Aorta (tissue), 5 donors: ENCODE data around the gene CNOT1. TPM values are rescaled to one million over a fixed set of nuclear protein-coding genes. Genes with fewer than 3 reads are reported as not detected.

Experiments
- ATAC-seq: fragments of 200-7000 bp; cut with Tn5 transposase; one replicate; pipeline ENCODE4 v1.9.1; 2022; ENCODE audit warnings: moderate library complexity; ENCODE audit not compliant: low FRiP score
- DNase-seq, 2 donors: peaks; one replicate each; pipeline ENCODE4 v3.0.0-alpha.2; 2020
- H3K27ac ChIP-seq, 2 donors: one replicate each; pipeline ENCODE4 v1.5.1; 2013; ENCODE audit warnings: low read length in 2 of 2, mild to moderate bottlenecking in 2 of 2, moderate library complexity in 2 of 2, control low read depth in 1 of 2, inconsistent platforms in 1 of 2, low read depth in 1 of 2
- H3K27me3 ChIP-seq, 2 donors: one replicate each; pipeline ENCODE4 v1.6.1; 2013; ENCODE audit warnings: control low read depth in 1 of 2, low read length in 1 of 2, mild to moderate bottlenecking in 1 of 2, moderate library complexity in 1 of 2; ENCODE audit not compliant: insufficient read depth in 2 of 2, control insufficient read depth in 1 of 2
- H3K36me3 ChIP-seq, 2 donors: one replicate each; pipeline ENCODE4 v1.6.1; 2013; ENCODE audit warnings: control low read depth in 1 of 2, low read length in 1 of 2, mild to moderate bottlenecking in 1 of 2; ENCODE audit not compliant: insufficient read depth in 2 of 2, control insufficient read depth in 1 of 2
- H3K4me1 ChIP-seq, 2 donors: one replicate each; pipeline ENCODE4 v1.6.1; 2013; ENCODE audit warnings: low read length in 2 of 2, control low read depth in 1 of 2, mild to moderate bottlenecking in 1 of 2, moderate library complexity in 1 of 2; ENCODE audit not compliant: insufficient read depth in 2 of 2, control insufficient read depth in 1 of 2
- H3K4me3 ChIP-seq, 2 donors: one replicate each; pipeline ENCODE4 v1.5.1; 2013; ENCODE audit warnings: low read length in 2 of 2, control low read depth in 1 of 2, mild to moderate bottlenecking in 1 of 2
- H3K9me3 ChIP-seq: one replicate; pipeline ENCODE4 v1.6.1; 2013; ENCODE audit warnings: mild to moderate bottlenecking, low read length; ENCODE audit not compliant: control insufficient read depth
- WGBS, 2 donors: extraction: QIAGEN DNeasy Blood & Tissue Kit; methylation state at CpG; one replicate each; pipeline ENCODE4 v1.1.7; 2013; 5-methylcytosine and 5-hydroxymethylcytosine counted together
- intact Hi-C, 2 donors: fragments of 100-400 bp; cut with DNase I; formaldehyde crosslinking; loops; one replicate each; pipeline versions ENCODE4 v1.14.2 to v1.15.0; 2022
- polyA plus RNA-seq, 2 donors: library from polyadenylated mRNA; stranded (reverse); fragments of 200-250 nt; gene quantifications; one replicate each; pipeline ENCODE4 v1.2.3, GENCODE V29; 2013
- total RNA-seq, 2 donors: library from RNA; stranded (reverse); fragmentation: NEBNext Ultra II Directional; extraction: Animal tissue kit (Norgen Biotek cat#: 25700); gene quantifications; one replicate each; pipeline ENCODE4 v1.2.1, GENCODE V29; 2021
- donor health status: healthy with polysubstance abuse.
- donor health status: Bipolar disorder and iron deficiency.
- donor health status: DM: no; HTN: no; CAD: no.
- donor health status: DM: no; HTN: no; CAD: no.
- donor health status: DM: yes; HTN: yes; CAD: no.

The CNOT1 gene
- total and polyA plus RNA-seq, 4 donors = 32.6 to 124 (median 78.1) TPM

GRCh38 chr16:58658796-58659211, 29.2 kb upstream of the CNOT1 start:
- ATAC-seq (no peak), DNase-seq (no peak)
- no peaks in the 10 kb centered on the region for H3K27me3 ChIP-seq
- H3K9me3 ChIP-seq = no peaks in the 10 kb centered on the region
- H3K27ac ChIP-seq = no peak overlapping the region
- no peaks in the 10 kb centered on the region for H3K36me3 ChIP-seq
- intact Hi-C loops = no loop called here
- no peaks in the 10 kb centered on the region for H3K4me1 ChIP-seq
- WGBS, 2 donors = 85 to 91% methylated on average over 3 of the region's 3 CpGs
- H3K4me3 ChIP-seq = no peak overlapping the region

GRCh38 chr16:58656899-58657298, 27.3 kb upstream of the CNOT1 start:
- Histone ChIP-seq H3K9me3 (no peaks in the 10 kb centered on the region), H3K27me3 (no peaks in the 10 kb centered on the region), H3K27ac (no peak overlapping the region), H3K4me1 (no peaks in the 10 kb centered on the region), H3K4me3 (no peak overlapping the region), H3K36me3 (no peaks in the 10 kb centered on the region)
- intact Hi-C loops = no loop called here
- DNase-seq (no peak), ATAC-seq (no peak)
- 84 to 86% methylated on average over 4 of the region's 4 CpGs for WGBS, 2 donors

- Histone ChIP-seq H3K36me3 (no peaks in the 10 kb centered on the region), H3K27ac (no peak overlapping the region), H3K4me3 (no peak overlapping the region), H3K4me1 (no peaks in the 10 kb centered on the region), H3K9me3 (no peaks in the 10 kb centered on the region), H3K27me3 (no peaks in the 10 kb centered on the region)
- WGBS, 2 donors = 91 to 92% methylated on average over 8 of the region's 8 CpGs
- intact Hi-C loops = no loop called here
- ATAC-seq (no peak), DNase-seq (no peak)
These were observed 25.6 kb upstream of the CNOT1 start for GRCh38 chr16:58655215-58655596.

DNA sequence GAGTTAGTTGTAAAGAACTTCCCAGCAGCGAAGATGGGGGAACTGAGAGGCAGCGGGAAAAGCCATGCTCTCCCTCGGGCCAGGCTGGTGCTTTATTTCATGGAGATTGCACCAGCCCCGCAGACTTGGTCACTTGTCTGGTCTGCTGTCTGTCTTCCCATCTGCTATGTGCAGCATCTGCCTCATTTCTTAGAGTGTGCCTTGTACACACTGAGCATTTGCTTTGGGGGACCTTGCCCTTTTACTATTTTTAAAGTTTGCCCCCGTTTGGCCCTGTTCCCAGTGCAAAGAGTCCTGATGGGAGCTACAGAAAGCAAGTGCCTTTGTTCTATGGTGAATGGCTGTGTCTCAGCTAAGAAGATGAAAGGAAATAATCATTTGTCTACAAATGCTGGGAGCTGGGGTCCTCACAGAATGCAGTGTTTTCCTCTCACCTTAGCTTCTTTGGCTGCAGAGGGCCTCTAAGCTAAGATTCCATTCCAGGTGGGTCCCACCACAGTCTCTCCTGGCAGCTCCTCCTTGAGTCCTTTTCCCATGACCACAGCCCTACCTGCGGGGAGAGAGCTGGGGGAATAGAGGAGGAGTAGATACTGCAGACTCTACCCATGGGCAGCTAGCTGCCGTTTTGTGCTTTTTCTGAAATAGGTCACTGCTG, 25.1 kb upstream of the CNOT1 start:
- Histone ChIP-seq H3K4me3 (no peak overlapping the region), H3K9me3 (no peaks in the 10 kb centered on the region), H3K36me3 (no peaks in the 10 kb centered on the region), H3K27me3 (no peaks in the 10 kb centered on the region), H3K4me1 (no peaks in the 10 kb centered on the region), H3K27ac (no peak overlapping the region)
- no peak for ATAC-seq
- intact Hi-C loops = no loop called here
- no peak for DNase-seq
- 78 to 80% methylated on average over 7 of the region's 7 CpGs for WGBS, 2 donors

GRCh38 chr16:58652741-58653140, 23.1 kb upstream of the CNOT1 start:
- ATAC-seq = no peak
- H3K4me3 ChIP-seq = no peak overlapping the region
- H3K36me3 ChIP-seq = no peaks in the 10 kb centered on the region
- no peaks in the 10 kb centered on the region for H3K4me1 ChIP-seq
- DNase-seq = no peak
- H3K27me3 ChIP-seq = no peaks in the 10 kb centered on the region
- 21 to 25% methylated on average over 3 of the region's 3 CpGs for WGBS, 2 donors
- no peak overlapping the region for H3K27ac ChIP-seq
- intact Hi-C loops = no loop called here
- H3K9me3 ChIP-seq = no peaks in the 10 kb centered on the region

GRCh38 chr16:58651965-58652348, 22.3 kb upstream of the CNOT1 start:
- H3K4me1 ChIP-seq = no peaks in the 10 kb centered on the region
- DNase-seq (no peak), ATAC-seq (no peak)
- whole genome bisulfite sequencing, 2 donors = 48 to 61% methylated on average over 3 of the region's 3 CpGs
- no peak overlapping the region for H3K4me3 ChIP-seq
- no peaks in the 10 kb centered on the region for H3K36me3 ChIP-seq
- no peaks in the 10 kb centered on the region for H3K27me3 ChIP-seq
- no peak overlapping the region for H3K27ac ChIP-seq
- intact Hi-C loops = no loop called here
- no peaks in the 10 kb centered on the region for H3K9me3 ChIP-seq

DNA sequence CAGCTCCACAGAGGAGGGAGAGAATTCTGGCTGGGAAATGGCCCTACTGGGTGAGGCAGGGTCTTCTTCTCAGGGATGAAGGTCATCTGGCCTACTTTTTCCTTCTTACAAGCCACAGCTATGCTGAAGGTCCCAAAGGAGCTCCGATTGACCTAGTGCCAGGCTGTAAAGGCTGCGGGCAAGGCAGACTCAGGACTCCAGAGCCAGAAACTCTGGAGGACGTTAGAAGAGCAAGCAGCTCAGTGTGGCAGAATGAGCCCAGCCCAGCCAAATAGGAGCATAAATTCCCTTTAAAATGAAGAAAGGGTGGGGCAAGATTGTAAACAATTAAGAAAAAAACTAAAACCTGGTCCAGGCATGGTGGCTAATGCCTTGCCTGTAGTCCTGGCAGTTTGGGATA, 20.1 kb upstream of the CNOT1 start:
- ATAC-seq (no peak), DNase-seq (no peak)
- no peak overlapping the region for H3K27ac ChIP-seq
- intact Hi-C loops = no loop called here
- no peaks in the 10 kb centered on the region for H3K36me3 ChIP-seq
- no peaks in the 10 kb centered on the region for H3K4me1 ChIP-seq
- H3K9me3 ChIP-seq = no peaks in the 10 kb centered on the region
- no peaks in the 10 kb centered on the region for H3K27me3 ChIP-seq
- no peak overlapping the region for H3K4me3 ChIP-seq
- 25 to 27% methylated on average over 3 of the region's 3 CpGs for WGBS, 2 donors

DNA sequence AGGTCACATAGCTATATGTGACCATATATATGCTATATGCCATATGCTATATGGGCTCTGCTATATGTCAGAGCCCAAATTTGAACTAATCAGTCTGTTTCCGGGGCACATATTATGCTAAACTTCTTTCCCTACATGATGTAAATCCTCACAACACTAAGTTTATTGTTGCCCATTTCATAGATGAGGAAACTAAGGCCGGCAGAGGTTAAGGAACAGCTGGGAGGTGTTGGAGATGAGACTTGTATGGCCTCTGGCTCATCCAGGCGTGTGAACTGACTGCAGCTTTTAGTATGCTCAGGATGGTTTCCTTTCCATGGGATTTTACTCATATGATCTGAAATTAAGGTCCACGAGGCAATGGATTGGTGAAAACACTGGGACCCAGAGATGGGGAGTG, 17.5 kb upstream of the CNOT1 start:
- H3K4me1 ChIP-seq = no peaks in the 10 kb centered on the region
- no peaks in the 10 kb centered on the region for H3K27me3 ChIP-seq
- no peak for ATAC-seq
- no peak overlapping the region for H3K27ac ChIP-seq
- no peaks in the 10 kb centered on the region for H3K9me3 ChIP-seq
- WGBS, 2 donors = 86 to 91% methylated on average over 4 of the region's 4 CpGs
- intact Hi-C loops = no loop called here
- no peak for DNase-seq
- no peaks in the 10 kb centered on the region for H3K36me3 ChIP-seq
- no peak overlapping the region for H3K4me3 ChIP-seq

DNA sequence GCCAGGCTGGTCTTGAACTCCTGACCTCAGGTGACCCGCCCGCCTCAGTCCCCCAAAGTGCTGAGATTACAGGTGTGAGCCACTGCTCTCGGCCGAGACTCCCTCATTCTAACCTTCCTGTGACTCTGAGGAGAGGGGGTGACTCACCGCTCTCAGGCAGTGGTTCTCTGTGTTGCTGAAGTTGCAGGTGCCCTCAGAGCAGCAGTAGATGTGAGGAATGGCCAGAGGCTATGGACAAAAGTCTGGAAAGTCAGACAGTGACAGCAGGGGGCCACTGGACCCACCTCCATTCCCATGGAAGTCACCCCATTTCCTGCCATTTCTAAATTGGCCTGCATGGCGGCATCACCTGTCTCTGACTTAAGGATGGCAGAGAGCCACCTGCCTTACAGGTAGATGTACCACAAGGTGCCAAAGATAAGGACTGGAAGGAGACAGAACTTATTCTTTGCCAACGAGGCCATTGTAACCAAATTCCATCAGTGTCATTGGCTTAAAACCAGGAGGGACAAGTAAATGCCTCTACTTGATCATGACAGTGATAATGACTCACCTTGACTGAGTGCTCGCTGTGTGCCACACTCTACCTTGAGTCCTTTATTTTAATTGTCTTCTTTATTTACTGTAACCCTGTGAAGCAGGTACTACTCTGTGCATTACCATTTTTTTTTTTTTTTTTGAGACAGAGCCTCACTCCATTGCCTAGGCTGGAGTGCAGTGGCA, 15.3 kb upstream of the CNOT1 start:
- intact Hi-C loops = no loop called here
- no peaks in the 10 kb centered on the region for H3K9me3 ChIP-seq
- no peaks in the 10 kb centered on the region for H3K27me3 ChIP-seq
- DNase-seq = no peak
- no peak overlapping the region for H3K27ac ChIP-seq
- no peak for ATAC-seq
- no peak overlapping the region for H3K4me3 ChIP-seq
- H3K36me3 ChIP-seq = no peaks in the 10 kb centered on the region
- WGBS, 2 donors = 89 to 90% methylated on average over 8 of the region's 8 CpGs
- no peaks in the 10 kb centered on the region for H3K4me1 ChIP-seq
